Fibroblast of mammary gland (primary cell): ENCODE results near the gene KCNQ1.

Experiments
- DNase-seq: peaks from one replicate; pipeline ENCODE4 v3.0.0-alpha.2; 2010; ENCODE audit warnings: low read depth
- H3K4me3 ChIP-seq: 2 replicates; pipeline ENCODE4 v1.5.1; 2011; ENCODE audit warnings: low read depth, mild to moderate bottlenecking, low read length, moderate library complexity; ENCODE audit not compliant: control insufficient read depth
- TF ChIP-seq, protein P1 (sequence below): conservative IDR thresholded peaks from 2 replicates; pipeline ENCODE4 v1.5.1; 2011; ENCODE audit warnings: low read depth, low read length, inconsistent platforms; ENCODE audit not compliant: control insufficient read depth, insufficient read depth

KCNQ1 gene

GRCh38 chr11:2647167-2647566 is 202.4 kb downstream of the KCNQ1 start:
- H3K4me3 ChIP-seq = no peak overlapping the region
- no peak for DNase-seq

GRCh38 chr11:2647953-2648352 is 203.1 kb downstream of the KCNQ1 start:
- TF ChIP-seq, protein P1, sequence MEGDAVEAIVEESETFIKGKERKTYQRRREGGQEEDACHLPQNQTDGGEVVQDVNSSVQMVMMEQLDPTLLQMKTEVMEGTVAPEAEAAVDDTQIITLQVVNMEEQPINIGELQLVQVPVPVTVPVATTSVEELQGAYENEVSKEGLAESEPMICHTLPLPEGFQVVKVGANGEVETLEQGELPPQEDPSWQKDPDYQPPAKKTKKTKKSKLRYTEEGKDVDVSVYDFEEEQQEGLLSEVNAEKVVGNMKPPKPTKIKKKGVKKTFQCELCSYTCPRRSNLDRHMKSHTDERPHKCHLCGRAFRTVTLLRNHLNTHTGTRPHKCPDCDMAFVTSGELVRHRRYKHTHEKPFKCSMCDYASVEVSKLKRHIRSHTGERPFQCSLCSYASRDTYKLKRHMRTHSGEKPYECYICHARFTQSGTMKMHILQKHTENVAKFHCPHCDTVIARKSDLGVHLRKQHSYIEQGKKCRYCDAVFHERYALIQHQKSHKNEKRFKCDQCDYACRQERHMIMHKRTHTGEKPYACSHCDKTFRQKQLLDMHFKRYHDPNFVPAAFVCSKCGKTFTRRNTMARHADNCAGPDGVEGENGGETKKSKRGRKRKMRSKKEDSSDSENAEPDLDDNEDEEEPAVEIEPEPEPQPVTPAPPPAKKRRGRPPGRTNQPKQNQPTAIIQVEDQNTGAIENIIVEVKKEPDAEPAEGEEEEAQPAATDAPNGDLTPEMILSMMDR = no peak
- DNase-seq = no peak

More at GRCh38 chr11:2647167-2647566, 202.4 kb downstream of the KCNQ1 start:
- TF ChIP-seq, protein P1 = no peak

DNA sequence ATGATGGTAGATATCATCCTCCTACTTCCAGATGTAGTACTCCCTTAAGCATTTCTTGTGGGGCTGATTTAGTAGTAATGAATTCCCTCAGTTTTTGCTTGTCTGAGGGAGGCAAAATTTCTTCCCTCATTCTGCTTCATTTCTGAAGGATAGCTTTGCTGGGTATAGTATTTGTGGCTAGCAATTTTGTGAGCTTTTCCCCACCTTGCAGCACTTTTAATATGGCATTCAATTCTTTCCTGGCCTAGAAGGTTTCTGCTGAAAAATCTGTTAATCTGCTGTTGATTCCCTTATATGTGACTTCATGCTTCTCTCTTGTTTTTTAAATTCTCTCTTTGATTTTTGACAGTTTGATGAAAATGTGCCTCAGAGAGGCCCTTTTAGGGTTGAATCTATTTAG is 204.6 kb downstream of the KCNQ1 start:
- TF ChIP-seq, protein P1 = no peak
- DNase-seq = no peak
- H3K4me3 ChIP-seq = no peak overlapping the region

More at GRCh38 chr11:2647953-2648352, 203.1 kb downstream of the KCNQ1 start:
- H3K4me3 ChIP-seq = no peak overlapping the region

- no peak for DNase-seq
- TF ChIP-seq, protein P1 = no peak
Observed at GRCh38 chr11:2649848-2650247, 205.0 kb downstream of the KCNQ1 start.

GRCh38 chr11:2650343-2650867 is 205.6 kb downstream of the KCNQ1 start:
- no peak for DNase-seq
- H3K4me3 ChIP-seq = no peak overlapping the region
- TF ChIP-seq, protein P1 = no peak

More at GRCh38 chr11:2649848-2650247, 205.0 kb downstream of the KCNQ1 start:
- H3K4me3 ChIP-seq = no peak overlapping the region

- H3K4me3 ChIP-seq = no peak overlapping the region
- no peak for DNase-seq
- TF ChIP-seq, protein P1 = no peak
Observed at GRCh38 chr11:2651054-2651617, 206.3 kb downstream of the KCNQ1 start.
